K562 (cell line): Measurements from ENCODE around the gene PRR5.

Experiments
- HDGF ChIP-seq: fragments of 450-650 bp; IDR thresholded peaks from 2 replicates; pipeline ENCODE4 v1.6.1; 2016
- MCM2 ChIP-seq: fragments of 450-650 bp; IDR thresholded peaks from 2 replicates; pipeline ENCODE4 v1.6.1; 2017; ENCODE audit warnings: low read depth, mild to moderate bottlenecking
- NCOA2 ChIP-seq, 2 experiments: fragments of 450-650 bp; IDR thresholded peaks; 2 replicates each; pipeline ENCODE4 v1.6.1; 2018; ENCODE audit warnings: mild to moderate bottlenecking in 2 of 2, moderate library complexity in 1 of 2; ENCODE audit not compliant: partially characterized antibody in 2 of 2
- PHF8 ChIP-seq: fragments of 200-600 bp; sonication (generic); IDR thresholded peaks from 2 replicates; pipeline ENCODE4 v1.6.1; 2012; ENCODE audit warnings: mixed run types, mild to moderate bottlenecking, inconsistent platforms, low read length, moderate library complexity, borderline replicate concordance
- POLR2A ChIP-seq: fragments of 450-650 bp; conservative IDR thresholded peaks from 2 replicates; pipeline ENCODE4 v1.6.1; 2016
- RFX5 ChIP-seq: IDR thresholded peaks from 2 replicates; pipeline ENCODE4 v1.6.1; 2011; ENCODE audit warnings: low read depth, mild to moderate bottlenecking, improper control_type of control experiment, low read length
- SMC3 ChIP-seq: conservative IDR thresholded peaks from 2 replicates; pipeline ENCODE4 v1.6.1; 2011; ENCODE audit warnings: low read depth, low read length, improper control_type of control experiment; ENCODE audit not compliant: insufficient read depth
- ZNF311 ChIP-seq: fragments of 250-450 bp; sonication (Bioruptor Pico); IDR thresholded peaks from 2 replicates; pipeline ENCODE4 v1.4.0; 2020; ENCODE audit warnings: mild to moderate bottlenecking, moderate library complexity
- TF ChIP-seq, protein P1 (sequence below), 3 experiments: IDR thresholded peaks in 2 of 3; conservative IDR thresholded peaks in 1 of 3; 2 replicates each; pipeline ENCODE4 v1.5.1; 2011 to 2012; ENCODE audit warnings: low read length in 3 of 3, mild to moderate bottlenecking in 3 of 3, control low read depth in 2 of 3, improper control_type of control experiment in 1 of 3, inconsistent platforms in 1 of 3, low read depth in 1 of 3, mixed read lengths in 1 of 3, moderate library complexity in 1 of 3; ENCODE audit not compliant: insufficient read depth in 2 of 3

DNA sequence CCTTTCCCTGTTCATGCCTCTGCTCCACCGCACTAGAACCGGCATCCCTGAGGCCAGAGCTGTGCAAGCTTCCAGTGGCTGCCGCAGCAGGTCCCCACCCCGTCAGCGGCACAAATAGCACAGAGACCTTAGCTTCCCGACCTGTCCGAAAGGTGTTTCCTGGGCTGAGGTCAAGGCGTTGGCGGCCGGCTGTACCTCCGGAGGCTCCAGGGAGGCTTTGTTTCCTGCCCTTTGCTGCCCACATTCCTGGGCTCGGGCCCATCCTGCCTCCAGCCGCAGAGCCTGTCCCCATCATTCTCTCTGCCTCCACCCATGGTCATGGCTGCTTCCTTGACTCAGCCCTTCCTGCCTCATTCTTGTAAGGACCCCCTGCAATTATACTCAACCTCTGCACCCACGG, 81.6 kb downstream of the PRR5 start:
- TF ChIP-seq NCOA2 (IDR thresholded peaks at IDR 0.05; ENCODE audit: partially characterized antibody in 2 of 2) (no peak), RFX5 (no peak), ZNF311 (CRISPR knock-in tag) (no peak), HDGF (no peak), PHF8 (no peak), POLR2A (no peak), MCM2 (no peak), SMC3 (no peak)
- TF ChIP-seq, protein P1, sequence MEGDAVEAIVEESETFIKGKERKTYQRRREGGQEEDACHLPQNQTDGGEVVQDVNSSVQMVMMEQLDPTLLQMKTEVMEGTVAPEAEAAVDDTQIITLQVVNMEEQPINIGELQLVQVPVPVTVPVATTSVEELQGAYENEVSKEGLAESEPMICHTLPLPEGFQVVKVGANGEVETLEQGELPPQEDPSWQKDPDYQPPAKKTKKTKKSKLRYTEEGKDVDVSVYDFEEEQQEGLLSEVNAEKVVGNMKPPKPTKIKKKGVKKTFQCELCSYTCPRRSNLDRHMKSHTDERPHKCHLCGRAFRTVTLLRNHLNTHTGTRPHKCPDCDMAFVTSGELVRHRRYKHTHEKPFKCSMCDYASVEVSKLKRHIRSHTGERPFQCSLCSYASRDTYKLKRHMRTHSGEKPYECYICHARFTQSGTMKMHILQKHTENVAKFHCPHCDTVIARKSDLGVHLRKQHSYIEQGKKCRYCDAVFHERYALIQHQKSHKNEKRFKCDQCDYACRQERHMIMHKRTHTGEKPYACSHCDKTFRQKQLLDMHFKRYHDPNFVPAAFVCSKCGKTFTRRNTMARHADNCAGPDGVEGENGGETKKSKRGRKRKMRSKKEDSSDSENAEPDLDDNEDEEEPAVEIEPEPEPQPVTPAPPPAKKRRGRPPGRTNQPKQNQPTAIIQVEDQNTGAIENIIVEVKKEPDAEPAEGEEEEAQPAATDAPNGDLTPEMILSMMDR (IDR thresholded peaks at IDR 0.05 in 2 of 3, conservative IDR thresholded peaks at IDR 0.05 in 1 of 3; ENCODE audit: insufficient read depth in 2 of 3, low read depth in 1 of 3, low read length in 3 of 3) = no peak
